Gastroesophageal sphincter (tissue), 3 donors: Measurements from ENCODE around the gene SLC5A9.

ENCODE experiments used
- CTCF ChIP-seq, 4 experiments: fragments of 200-600 bp in 2 of 4; fragments of 450-650 bp in 2 of 4; sonication (generic) in 1 of 4; IDR thresholded peaks; one replicate each; pipeline ENCODE4 v1.5.1; 2017 to 2019; ENCODE audit warnings: antibody characterized with exemption in 4 of 4, mild to moderate bottlenecking in 2 of 4, moderate library complexity in 2 of 4
- EP300 ChIP-seq: sonication (generic); formaldehyde crosslinking; IDR thresholded peaks from one replicate; pipeline ENCODE4 v1.6.1; 2017; ENCODE audit warnings: antibody characterized with exemption, mild to moderate bottlenecking
- POLR2A ChIP-seq, 2 donors: fragments of 450-650 bp; IDR thresholded peaks; one replicate each; pipeline ENCODE4 v1.6.1; 2017; ENCODE audit warnings: antibody characterized with exemption in 2 of 2, mild to moderate bottlenecking in 2 of 2, moderate library complexity in 1 of 2
- POLR2AphosphoS5 ChIP-seq: sonication (generic); formaldehyde crosslinking; IDR thresholded peaks from one replicate; pipeline ENCODE4 v1.6.1; 2017; ENCODE audit warnings: antibody characterized with exemption

DNA sequence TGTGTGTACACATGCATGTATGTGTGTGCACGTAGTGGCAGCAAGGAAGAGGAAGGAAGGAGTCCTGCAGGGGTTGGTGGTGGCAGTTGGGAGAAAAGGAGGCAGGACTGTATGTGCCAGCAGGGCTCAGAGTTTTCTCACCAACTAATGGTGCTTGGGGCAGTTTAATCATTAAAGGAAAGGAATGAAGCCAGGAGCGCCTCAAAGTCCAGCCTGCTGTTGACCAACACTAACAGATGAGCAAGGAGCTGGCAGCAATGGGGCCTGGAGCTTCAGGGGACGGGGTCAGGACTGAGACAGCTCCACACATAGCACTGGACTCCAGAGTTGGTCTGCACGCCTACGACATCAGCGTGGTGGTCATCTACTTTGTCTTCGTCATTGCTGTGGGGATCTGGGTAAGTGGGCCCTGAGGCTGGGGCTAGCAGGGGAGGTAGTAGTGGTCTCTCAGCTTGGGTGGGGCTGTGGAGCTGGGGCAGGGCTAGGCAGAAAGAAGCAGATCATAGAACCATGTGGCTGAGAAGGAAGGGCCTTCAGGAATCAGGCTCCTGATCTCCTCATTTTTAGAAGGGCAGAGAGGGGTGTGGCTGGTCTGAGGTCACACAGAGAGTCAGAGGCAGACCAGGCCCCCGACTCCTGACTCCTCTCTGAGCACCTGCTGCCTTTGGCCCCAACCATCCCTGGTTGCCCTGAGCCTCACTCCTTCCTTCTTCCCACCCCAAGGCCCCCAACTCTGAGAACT, at the start of gene SLC5A9:
- no peak for TF ChIP-seq POLR2A (IDR thresholded peaks at IDR 0.05)
- no peak for TF ChIP-seq CTCF (IDR thresholded peaks at IDR 0.05)
- TF ChIP-seq POLR2AphosphoS5 = no peak
- TF ChIP-seq EP300 = no peak
